Stimulated activated CD4-positive, alpha-beta T cell treated with anti-CD3 and anti-CD28 coated beads, Interleukin-1b, Interleukin-23, amount 100 ng/mL, for 1 hour (primary cell): ENCODE results near the gene MAPRE3.

Source experiments
- DNase-seq, 2 donors: peaks; one replicate each; pipeline ENCODE4 v3.0.0-alpha.2; 2020; ENCODE audit warnings: low read depth in 2 of 2

The MAPRE3 gene

DNA sequence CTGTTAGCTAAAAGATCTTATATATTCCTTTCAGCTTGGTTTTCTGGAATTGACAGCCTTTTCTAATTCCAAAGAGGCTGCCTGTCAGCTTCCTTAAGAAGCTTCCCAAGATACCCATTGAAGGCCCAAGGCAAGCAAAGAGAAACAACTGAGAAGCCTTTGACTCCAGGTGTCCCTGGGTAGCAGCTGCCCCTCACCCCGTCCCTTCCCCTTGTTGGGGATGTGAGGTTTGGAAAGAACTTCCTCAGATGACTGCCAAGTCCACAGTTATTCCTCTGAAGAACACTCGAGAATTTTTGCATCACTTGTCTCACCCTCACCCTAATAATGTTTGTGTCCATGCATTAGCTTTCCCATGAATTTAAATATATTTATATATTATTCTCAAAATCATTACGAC lies 13.3 kb downstream of the MAPRE3 start:
- DNase-seq = no peak

DNA sequence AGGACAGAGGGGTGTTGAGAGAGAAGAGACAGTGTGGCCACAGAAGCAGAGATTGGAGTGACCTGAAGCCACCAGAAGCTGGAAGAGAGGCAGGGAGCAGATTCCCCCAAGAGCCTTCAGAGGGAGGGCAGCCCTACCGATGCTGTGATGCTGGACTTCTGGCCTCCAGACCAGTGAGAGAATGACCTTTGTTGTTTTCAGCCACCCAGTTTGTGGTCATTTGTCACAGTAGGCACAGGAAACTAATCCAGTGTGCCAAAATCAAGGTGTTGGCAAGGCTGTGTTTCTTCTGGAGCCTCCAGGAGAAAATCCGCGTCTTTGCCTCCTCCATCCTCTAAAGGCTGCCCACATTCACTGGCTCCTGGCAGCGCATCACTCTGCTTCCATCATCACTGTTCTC lies 15.4 kb downstream of the MAPRE3 start:
- DNase-seq = no peak

DNA sequence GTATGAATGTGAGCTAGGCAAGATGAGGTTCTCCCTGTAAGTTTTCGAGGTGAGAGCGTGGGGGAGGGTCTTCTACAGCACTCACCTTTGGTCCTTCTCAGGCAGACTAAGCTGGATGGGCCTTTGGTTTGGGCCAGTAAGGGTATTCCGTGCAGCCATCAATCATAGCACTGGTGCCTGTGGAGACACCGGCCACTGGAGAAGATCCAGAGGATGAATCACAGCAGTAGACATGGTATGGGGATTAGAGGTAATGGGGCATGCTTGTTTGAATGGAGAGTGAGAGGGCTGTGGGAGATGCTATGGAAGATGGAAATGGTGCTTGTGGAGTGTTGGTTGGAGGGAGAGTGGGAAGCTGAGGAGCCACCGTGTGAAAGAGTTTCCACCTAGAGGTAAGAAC lies 16.1 kb downstream of the MAPRE3 start:
- no peak for DNase-seq

DNA sequence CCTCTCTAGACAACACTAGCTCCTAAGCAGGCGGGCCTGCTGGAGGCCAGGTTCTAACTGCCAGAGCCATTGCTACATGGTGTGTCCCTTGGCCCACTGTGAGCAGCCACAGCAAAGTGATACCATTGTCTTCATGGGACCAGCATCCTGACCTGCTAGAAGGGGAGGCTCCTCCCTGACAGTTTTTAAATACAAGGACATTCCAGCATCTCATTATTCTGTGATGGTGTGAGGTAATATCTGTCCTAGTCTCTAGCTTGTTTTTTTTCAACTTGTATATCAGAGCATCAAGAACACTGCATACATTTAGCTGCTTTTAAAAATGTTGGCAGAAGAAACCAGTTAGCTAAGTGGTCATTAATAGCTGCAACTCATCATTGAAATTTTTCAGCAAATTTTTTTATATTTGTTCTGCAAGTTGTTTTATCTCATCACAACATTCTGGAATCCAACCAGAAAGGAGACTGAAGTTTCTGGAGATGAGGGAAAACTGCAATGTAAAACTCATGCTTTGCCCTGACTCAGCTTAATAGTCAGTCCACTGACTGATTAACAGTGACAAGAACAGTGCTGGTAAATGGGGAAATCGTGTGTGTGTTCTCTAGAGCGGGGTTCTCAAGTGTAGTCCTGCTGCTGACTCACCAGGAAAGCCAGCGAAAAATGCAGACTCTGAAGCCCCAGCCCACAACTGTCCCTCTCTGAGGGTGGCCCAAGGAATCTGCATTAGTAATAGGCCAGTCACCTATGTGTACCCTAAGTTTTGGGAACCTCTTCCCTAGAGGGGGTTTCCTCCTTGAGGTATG lies 17.8 kb downstream of the MAPRE3 start:
- no peak for DNase-seq

DNA sequence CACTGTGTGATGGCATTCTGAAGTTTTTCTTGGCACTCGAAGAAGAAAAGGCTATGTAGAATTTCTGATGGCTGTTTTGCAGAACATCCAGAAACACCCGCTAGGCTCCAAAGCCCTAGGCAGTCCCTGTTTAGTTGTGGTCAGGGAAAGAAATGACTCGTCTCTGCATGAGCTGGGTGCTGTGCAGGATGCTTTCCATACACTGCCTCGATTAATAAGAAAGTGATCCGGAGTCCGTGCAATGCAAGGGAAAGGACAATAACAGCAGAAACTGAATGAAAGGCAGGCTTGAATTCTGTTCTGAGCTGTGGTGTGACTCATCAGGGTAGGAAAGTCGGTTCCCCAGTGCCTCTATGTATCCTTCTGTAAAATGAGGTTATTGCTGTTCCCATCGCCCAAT lies 18.7 kb downstream of the MAPRE3 start:
- DNase-seq = no peak

DNA sequence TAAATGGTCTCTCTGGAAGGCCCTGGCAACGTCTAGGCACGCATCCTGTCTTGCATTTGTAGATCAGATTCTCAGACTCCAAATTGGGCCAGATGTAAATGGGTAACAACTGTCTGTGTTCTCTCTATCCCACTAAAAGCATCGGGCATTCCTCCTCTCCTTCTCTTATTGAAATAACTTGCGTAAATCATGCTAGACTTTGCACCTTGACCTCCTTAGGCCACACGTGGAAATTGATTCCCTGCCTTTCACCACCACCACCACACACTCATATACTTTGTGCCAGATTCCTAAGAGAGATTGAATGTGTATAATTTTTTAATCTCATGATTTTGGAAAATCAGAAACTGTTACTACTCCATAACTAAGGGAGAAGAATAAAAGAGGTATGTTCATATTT lies 21.3 kb downstream of the MAPRE3 start:
- no peak for DNase-seq

DNA sequence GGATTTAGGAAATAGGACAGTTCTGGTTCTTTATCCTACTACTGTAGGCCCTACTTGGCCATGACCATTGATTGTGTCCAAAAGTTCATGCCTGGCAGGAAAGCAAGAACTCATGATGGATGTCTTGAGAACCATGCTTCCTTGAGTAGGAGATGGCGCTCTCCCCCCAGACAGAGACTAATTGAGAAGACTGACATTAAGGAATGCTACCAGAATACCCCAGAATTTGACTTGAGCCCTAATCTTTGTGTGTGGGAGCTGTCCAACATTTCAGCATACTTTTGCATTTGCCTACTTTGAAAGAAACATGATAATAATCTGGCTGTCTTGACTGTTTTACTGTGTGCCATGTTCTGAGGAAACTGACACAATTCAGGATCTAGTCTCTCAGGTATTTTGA lies 23.3 kb downstream of the MAPRE3 start:
- DNase-seq = no peak

DNA sequence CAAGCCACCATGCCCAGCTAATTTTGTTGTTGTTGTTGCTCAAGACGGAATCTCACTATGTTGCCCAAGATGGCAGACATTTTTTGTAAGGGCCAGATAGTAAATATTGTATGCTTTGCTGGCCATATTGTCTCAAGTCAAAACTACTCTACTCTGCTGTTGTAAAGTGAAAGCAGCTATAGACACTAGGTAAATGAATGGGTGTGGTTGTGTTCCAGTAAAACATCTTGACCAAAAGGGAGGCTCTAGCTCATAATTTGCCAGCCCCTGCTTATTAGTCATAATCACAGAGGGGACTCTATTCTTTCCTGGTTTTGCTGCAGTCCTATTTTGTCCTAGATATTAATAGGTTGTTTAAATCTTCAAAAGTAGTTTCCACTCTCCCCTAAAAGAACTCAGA lies 24.5 kb downstream of the MAPRE3 start:
- no peak for DNase-seq

DNA sequence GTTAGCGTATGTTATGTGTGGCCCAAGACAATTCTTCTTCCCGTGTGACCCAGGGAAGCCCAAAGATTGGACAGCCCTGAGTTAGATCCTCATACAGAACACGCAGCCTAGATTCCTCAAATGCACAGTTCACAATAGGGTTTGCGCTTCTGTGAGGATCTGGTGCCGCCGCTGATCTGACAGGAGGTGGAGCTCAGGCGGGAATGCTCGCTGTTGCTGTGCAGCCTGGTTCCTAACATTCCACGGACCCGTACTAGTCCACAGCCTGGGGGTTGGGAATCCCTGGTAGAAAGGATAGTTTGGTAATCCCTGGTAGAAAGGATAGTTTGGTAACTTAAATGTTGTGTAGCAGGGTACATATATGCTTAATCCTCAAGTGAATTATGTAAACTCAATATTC lies 27.0 kb downstream of the MAPRE3 start:
- DNase-seq = no peak

DNA sequence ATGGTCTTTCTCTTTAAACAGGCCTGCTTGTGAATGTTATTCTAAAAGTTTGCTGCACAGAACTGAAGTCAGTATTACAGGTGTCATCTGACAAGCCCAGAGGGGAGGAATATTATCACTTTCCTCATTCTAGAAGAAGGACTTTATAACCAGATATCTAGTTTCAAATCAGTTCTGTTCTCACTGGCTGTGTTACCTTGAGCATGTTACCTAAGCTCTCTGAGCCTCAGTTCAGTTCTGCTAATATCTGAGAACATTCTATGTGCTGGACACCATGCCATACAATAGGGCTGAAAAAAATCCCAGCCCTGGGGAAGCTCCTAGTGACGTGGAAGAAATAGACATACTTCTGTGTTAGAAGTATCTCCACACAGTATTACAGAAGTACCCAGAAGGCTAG lies 27.9 kb downstream of the MAPRE3 start:
- DNase-seq = no peak

DNA sequence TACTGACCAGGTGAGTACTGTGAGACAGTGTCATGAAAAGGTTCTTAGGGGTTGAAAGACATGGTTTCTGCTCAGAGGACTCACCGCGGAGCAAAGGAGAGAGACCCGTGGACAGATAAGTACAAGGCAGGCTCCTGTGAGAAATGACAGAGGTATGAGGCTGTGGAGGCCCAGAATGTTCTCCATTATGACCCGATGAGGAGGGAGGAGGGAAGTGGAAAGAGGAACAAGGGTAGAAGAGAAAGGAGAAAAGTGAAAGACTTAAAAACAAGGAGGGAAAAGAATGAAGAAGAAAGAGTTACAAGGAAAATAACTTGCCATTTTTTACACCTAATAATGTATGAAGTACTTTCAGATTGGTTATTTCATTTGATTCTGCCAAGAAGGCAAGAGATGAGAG lies 29.8 kb downstream of the MAPRE3 start:
- no peak for DNase-seq

DNA sequence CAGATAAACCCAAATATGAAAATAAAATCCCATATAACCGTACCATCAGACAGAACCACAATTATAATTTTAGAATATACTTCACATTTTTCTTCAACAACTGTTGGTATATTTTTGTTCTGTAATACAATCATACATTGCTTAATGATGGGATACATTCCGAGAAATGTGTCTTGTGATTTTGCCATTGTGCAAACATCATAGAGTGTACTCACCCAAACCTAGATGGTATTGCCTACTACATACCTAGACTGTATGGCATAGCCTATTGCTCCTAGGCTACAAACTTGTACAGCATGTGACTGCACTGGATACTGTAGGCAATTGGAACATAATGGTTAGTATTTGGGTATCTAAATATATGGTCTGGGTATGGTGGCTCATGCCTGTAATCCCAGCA lies 30.6 kb downstream of the MAPRE3 start:
- DNase-seq = no peak

DNA sequence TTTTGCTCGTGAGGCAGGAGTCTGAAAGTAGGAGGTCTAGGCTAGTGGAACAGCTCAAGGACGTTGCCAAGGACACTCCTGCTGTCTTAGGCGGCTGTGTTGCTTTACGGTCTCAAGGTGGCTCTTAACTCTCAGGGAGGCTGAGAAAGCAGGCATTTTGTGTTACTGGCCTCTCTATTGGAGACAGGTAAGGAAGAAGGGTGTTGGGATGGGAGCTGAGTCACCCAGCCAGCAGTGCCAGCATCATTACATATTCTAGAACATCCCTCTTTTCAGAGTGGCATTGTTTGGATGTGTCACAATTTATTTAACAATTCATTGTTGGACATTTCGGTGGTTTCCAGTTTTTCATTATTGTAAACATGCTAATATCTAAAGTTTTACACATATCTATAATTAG lies 31.5 kb downstream of the MAPRE3 start:
- DNase-seq = no peak

DNA sequence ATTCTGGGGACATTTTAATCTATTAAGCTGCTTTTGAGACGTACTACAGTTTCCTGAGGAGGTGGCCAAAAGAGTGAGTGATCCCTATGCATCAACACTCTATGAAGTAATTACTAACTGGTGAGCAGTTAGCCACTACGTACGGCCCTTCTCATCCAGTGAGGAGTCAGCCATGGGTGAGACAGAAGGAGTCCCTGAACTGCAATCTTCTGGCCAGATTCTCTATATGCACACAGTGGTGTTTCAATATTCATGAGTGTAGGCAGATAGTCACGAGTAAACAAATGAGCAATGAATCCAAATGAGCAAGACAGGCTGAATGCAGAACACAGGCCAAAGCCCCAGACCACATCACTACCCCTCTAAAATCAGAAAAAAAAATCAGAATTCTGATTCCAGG lies 32.6 kb downstream of the MAPRE3 start:
- DNase-seq = no peak

DNA sequence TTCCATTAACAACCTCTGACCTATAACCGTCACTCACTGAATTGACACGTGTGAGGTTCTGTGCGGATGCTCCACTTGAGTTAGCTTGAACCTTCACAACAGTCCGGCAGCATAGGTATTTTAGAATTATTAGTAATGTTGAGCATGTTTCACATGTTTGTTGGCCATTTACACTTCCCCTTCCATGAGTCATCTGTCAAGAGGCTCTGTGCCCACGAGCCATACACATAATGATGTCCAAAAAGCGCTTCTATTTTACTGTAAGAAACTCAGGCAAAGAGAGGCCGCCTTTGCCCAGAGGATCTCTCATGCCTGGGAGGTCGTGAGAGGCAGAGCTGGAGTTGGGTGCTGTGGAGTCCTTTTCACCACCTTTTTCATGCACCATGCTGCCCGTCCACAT lies 33.4 kb downstream of the MAPRE3 start:
- DNase-seq = no peak

DNA sequence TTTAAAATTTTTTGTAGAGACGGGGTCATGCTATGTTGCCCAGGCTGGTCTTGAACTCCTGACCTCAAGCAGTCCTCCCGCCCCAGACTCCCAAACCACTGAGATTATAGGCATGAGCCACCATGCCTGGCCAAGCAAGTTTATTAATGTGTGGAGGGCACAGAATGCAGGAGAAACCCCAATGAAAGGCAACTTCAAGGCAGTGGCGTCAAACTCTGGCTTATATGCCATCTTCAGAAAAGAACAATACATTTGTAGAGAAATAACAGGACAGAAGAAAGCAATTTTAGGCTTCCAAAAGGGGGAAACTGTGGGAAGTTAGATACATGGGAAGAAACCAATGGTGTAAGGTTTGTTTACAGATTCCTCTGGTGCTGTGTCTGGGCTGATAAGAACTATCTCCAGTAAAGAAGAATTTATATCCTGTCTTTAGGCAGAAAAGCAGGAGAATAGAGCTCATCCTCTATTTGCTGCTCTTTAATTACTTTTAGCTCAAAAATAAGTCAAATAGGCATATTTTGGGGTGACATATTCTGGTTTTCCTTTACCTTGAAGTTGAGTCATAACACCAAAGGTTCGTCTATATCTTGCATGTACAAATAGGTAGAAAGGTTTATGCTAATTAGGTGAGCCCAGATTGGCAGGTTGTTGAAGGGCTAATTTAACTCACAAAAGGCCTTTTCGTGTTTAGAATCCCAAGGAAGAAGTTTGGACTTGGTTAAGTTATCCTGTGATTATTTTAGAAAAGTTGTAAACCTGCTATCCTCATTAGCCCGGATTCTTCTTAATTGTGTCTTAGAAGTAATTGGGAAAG lies 36.4 kb downstream of the MAPRE3 start:
- DNase-seq = no peak

DNA sequence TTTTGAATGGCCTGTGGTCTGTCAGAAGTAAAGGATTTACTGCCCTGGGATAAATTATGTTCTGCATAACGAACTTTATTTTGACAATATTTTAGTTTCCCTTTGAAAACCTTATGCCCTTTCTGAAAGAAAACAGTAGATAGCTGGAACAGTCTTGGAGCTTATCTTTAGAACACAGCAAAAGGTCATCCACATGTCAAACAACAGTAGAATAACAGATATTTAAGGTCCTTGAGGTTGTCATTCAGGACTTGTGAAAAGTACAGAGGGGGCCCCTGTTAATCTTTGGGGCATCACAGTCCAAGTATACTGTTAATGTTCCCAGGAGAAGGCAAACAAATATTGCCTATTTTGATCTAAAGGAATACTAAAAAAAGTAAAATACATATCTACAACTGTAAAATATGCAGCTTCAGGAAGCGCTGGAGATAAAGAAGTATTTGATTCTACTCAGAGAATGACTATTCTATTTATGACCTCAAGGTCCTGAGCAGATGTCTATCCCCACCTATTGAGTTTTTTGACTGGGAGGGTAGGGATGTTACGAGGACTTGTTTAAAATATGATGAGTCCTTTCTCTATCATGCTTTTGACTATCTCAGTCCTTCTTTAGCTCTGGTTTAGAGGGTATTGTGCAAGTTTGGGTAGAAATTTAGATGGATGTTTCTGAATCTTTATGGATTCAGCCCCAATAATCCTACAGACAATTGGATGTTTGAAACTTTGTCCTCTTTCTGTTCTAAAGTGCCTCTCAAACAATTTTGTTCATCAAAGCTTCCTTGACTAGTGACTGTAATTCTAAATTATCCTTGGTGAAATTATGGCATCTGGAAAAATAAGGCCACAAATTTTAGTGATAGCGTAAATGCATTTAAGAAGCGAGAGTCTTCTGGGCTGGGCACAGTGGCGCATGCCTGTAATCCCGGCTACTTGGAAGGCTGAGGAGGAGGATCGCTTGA lies 37.3 kb downstream of the MAPRE3 start:
- DNase-seq = no peak

DNA sequence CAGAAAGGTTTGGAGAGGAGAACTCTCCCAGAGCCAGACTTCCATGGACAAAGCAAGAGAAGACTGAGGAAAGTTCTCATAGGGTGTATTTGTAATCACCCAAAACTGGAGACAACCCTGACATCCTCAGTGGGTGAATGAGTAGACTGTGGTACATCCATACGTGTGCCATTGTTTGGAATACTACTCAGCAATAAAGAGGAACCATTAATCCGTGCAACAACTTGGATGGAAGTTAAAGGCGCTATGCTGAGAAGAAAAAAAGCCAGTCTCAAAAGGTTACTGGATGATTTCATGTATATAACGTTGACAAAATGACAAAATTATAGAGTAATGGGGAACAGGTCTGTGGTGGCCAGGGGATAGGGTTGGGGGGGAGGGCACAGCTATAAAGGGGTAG lies 38.2 kb downstream of the MAPRE3 start:
- no peak for DNase-seq

DNA sequence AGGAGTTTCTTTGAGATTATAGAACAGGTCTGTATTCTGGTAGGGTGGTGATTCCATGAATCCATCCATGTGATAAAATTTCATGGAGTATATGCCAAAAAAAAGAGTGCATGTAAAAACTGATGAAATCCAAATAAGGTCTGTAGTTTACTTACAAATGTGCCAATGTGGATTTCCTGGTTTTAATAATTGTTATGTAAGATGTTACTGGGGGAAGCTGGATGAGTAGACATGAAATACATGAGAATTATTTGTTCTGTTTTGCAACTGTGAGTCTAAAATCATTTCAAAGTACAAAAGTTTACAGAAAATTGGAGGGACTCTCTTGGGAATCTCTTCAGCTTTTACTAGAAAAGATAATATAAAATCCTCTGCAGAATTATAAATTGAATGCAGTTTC lies 38.6 kb downstream of the MAPRE3 start:
- DNase-seq = no peak

DNA sequence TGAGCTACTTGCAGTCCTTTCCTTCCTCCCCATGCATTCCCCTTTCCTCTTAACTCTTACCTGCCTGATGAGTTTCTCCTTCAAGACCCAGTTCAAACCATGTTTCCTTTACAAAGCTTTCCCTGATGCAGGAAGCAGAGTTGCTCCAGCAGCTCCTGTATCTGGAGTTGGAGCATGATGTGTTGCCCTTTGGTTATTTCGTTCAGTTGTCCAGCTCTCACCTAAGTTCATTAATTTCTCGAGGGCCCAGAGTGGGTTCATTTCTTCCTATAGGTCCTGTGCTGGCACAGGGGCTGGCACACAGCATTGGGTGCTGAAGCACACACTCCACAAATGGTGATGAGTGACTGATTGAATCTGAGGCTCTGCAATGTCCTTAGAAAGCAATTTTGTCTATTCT lies 39.3 kb downstream of the MAPRE3 start:
- DNase-seq = no peak

DNA sequence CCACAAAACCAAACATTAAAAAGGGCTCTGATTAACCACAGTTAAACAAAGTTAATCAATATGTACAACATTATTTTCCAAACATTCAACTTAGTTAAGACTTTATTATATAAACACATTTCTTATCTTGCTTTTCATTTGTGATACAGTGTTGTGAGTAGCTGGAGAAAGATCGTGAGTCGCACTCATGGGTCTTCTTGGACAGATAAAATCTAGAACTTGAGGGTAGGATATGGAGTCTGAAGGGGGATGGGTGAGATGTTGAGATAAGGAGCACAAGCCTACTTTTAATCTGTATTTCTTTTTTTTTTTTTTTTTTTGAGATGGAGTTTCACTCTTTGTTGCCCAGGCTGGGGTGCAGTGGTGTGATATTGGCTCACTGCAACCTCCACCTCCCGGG lies 39.7 kb downstream of the MAPRE3 start:
- DNase-seq = no peak

DNA sequence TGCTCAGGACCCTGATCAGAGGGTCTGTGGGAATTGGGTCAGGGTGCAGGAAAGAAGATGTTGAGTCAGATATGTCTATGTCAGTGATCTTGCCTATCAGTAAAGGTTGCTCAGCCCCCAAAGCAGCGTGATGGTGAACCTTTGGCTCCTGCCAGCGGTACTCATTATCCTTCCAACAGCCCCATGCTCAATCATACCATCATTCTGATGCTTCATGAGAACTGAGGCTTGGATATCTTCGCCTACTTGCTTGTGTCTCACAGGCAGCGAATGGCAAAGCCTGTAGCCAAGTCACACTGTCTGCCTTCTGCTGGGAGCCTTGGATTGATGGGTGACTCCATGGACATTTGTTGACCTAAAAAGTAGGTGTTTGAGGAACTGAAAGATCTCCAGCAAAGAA lies 43.3 kb downstream of the MAPRE3 start:
- no peak for DNase-seq
